Islet of Langerhans (tissue), 1 donor: Measurements from ENCODE around the gene ABLIM1.
A peak's percentile ranks its signal among the peaks of the same experiment; 100 is the strongest.
"Not testable (repeated sequence)": the region's sequence is repeated elsewhere in the genome, so short reads cannot be mapped to it uniquely, and the experiment has no call there.

Experiments used
- FAIRE-seq: peaks from one replicate; lab custom pipeline; 2011; peaks lifted over from hg19 to GRCh38; lab: Jason Lieb, UNC

ABLIM1 gene

DNA sequence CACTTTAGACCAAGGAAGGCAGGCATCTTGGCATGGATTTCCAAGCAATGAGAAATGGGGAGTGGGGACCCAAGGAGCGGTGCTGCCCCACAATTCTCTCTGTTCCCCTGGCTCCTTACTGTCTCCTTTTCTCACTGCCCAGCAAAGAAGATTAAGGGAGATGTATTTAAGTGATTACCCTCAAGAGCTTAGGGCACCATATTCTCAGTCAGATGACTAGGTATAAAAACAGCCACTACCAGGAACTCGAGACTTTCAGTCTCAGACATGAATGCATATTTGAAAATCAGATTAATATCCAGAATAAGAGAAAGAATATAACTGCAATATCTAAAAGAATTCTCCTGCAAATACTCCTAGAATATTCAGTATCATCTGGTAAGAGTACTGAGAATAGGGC is at the start of gene ABLIM1:
TSS of gene ABLIM1 (minus strand) at position 101 of the 400 bp plus-strand sequence. CDS start at position 26, 75 bp downstream.
- no peak for FAIRE-seq

DNA sequence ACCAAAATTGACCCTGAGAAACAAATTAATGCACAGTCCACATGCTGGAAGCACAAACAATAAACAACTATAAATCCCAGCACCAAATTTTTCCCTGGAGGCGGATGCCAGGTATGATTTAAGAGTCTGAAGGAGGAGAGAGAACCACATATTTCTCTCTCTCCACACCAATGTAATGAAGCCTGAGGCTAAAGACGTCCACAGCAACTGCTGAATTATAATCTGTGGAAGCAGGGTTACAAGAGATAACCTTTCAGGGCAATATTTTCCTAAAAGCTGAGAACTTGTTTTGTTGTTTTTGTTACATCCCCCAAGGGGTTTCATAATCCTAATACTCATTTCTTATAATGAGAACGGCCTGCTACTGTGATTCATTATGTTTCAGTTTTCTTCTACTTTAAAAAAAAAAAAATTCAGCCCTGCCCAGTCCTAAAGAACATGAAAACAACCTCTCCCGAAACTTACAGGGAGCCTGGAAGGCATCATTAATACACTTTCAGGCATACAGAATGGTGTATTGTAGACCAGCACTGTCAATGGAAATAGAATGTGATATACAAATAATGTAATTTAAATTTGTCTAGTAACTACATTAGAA is 48.5 kb upstream of the ABLIM1 start:
- no peak for FAIRE-seq

GRCh38 chr10:114704679-114705078 is 46.6 kb upstream of the ABLIM1 start:
- no peak for FAIRE-seq

GRCh38 chr10:114703377-114704107 is 45.5 kb upstream of the ABLIM1 start:
- peak; percentile 86 for FAIRE-seq

DNA sequence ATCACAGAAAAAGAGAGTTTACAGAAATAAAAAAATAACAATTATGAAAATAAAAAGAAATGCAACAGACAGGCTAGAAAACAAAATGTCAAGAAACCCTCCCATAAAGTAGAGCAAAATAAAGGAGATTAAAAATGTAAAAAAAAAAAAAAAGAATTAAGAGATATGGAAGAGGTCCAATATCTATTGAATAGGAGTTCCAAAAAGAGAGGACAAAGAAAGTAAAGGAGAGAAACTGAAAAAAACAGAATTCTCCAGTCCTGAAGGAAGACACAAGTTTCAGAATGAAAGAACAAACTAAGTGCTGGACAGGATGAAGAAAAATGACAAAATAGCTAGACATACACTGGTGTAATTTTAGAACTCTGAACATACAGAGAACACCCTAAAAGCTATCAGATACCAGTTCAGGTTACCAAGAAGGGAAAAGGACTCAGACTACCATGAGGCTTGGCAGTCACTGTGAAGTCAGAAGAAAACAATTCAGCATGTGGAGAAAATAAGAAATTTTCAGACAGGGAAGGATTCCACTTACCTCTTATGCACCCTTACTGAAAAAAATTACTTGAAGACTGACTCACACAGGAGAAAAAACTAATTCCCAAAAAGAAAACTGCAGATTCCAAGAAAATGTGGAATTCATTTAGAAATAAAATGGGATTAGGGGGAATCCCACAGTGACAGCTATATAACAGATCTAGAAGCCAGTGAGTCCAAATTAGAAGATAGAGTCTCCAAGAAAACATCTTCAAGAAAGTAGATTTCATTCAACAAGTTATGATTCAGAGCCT is 40.4 kb upstream of the ABLIM1 start:
- FAIRE-seq: peak; percentile 85

GRCh38 chr10:114697061-114697598 is 39.1 kb upstream of the ABLIM1 start:
- no peak for FAIRE-seq

DNA sequence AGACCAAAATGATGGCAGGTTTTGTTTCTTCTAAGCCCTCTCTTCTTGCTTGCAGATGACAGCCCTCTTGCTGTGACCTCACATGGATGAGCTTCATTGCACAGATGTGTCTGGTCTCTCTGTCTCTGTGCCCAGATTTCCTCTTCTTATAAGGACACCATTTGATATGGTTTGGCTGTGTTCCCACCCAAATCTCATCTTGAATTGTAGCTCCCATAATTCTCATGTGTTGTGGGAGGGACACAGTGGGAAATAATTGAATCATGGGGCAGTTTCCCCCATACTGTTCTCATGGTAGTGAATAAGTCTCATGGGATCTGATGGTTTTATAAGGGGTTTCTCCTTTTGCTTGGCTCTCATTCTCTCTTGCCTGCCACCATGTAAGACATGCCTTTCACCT is 38.2 kb upstream of the ABLIM1 start:
- FAIRE-seq: not testable (repeated sequence)

GRCh38 chr10:114694752-114695151 is 36.7 kb upstream of the ABLIM1 start:
- FAIRE-seq: peak; percentile 90

- no peak for FAIRE-seq
These were observed 36.0 kb upstream of the ABLIM1 start for GRCh38 chr10:114694062-114694461.

DNA sequence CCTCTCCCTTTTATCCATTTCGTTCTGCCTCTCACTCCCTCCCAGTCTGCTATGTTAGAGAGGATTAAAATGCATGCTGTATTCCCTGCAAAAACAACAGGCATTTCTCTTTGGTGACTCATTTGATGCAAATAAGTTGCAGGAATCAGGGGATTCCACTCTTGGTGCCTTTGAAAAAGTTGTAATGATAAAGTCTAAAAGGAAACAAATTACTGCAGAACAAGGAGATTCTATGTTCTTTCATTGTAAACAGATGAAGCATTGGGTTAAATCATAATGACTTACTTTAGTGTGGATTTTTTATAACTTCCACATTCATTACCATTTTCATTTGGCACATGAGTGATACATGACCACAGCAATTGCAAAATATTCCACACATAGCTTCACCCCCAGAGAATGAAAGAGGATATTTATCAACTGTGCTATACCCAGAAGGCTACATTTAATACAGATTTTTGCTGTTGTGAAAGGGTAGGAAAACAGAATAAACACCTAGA is 33.4 kb upstream of the ABLIM1 start:
- no peak for FAIRE-seq

- no peak for FAIRE-seq
These were observed 30.7 kb upstream of the ABLIM1 start for GRCh38 chr10:114688786-114689185.

- peak; percentile 95 for FAIRE-seq
These were observed 29.4 kb upstream of the ABLIM1 start for GRCh38 chr10:114687459-114687858.

GRCh38 chr10:114686013-114686412 is 27.9 kb upstream of the ABLIM1 start:
- FAIRE-seq: no peak

DNA sequence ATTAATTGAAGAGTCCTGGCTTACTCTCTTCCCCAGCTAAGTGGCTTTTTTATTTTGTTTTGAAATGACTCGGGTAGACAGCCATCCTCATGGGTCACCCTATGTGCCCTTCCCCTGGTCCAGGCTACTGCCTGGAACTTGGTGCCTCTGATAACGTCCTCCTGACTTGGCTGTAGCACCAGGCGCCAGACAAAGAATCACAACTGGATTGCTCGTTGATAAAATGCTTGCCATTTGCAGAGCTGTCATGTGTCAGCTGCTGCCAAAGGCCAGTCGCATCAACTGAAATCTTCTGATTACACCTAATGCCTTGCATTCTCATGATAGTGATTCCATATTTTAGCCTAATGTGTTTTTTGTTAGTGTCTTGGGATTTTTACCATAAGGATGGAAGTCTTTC is 27.4 kb upstream of the ABLIM1 start:
- FAIRE-seq: no peak

DNA sequence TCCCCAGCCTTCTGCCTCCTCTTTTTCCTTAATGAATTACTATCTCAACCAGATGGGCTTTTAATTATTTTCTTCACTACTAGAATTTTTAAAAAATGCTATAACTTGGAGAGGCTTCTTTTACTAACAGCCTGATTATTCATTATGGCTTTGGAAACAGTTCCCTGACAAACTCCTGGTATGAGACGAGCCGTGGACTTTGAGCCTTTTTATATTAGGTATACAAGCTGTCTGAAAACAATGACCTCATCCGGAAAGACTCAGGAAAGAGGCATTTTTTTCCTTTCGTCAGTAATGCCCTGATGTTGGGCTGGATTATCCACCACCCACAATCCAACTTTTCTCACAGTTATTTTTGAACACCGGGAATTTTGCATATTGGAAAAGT is 26.7 kb upstream of the ABLIM1 start:
- FAIRE-seq: peak; percentile 97

GRCh38 chr10:114684084-114684821 is 26.2 kb upstream of the ABLIM1 start:
- no peak for FAIRE-seq

DNA sequence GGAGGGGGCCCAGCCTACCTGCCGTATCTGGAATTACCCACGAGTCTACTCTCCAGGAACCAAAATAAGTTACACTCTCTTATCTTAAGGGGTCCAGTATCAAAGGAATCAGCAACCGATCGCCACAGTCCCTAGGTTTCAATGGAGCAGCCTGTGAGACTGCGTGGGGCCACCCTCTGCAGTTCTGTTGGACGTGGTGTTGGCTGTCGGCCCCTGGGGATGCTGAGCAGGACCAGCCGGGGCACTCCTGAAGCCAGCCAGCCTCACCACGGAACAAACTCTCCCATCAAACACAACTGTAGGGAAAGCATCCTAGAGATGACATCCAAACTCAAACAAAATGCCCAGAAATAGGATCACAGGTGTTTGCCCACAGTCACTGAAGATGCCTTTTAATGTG is 25.5 kb upstream of the ABLIM1 start:
- no peak for FAIRE-seq

DNA sequence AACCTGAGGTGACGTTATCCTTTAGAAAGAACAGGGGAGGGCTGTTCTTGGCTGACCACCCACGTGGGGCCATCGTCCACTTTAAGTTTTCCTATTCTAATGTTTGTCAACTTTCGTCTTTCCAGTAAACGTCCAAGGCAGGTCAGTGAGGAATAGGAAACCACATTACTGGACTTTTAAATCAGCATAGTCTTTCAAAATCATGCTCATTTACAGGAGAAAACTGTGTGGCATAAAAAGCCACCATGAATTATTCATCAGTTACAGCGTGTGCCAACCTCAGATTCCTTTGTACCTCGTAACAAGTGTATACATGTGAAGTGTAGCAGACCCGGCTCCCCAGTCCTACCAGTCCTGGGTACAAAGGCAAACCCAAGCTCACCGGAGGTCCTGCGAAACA is 25.1 kb upstream of the ABLIM1 start:
- no peak for FAIRE-seq

DNA sequence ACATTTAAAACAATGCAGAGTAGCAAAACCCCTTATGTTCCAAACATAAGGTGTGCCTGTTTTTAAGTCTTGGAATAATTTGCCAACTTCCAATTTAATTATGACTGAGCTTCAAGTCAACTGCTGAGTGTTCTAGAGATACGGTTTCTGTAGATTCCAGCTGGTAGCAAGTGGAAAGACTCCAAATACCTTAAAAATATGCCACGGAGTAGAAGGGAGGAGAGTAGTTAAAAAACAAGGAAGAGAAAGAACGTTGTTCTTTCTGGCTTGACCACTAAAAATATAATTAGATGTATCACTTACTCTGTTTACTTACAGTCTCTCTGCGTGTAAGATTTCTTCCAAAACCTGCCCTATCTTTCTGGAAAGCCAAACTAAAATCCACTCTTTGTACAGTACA is 24.5 kb upstream of the ABLIM1 start:
- no peak for FAIRE-seq

- FAIRE-seq: no peak
These were observed 24.0 kb upstream of the ABLIM1 start for GRCh38 chr10:114682121-114682520.

GRCh38 chr10:114681542-114681941 is 23.5 kb upstream of the ABLIM1 start:
- peak; percentile 45 for FAIRE-seq

DNA sequence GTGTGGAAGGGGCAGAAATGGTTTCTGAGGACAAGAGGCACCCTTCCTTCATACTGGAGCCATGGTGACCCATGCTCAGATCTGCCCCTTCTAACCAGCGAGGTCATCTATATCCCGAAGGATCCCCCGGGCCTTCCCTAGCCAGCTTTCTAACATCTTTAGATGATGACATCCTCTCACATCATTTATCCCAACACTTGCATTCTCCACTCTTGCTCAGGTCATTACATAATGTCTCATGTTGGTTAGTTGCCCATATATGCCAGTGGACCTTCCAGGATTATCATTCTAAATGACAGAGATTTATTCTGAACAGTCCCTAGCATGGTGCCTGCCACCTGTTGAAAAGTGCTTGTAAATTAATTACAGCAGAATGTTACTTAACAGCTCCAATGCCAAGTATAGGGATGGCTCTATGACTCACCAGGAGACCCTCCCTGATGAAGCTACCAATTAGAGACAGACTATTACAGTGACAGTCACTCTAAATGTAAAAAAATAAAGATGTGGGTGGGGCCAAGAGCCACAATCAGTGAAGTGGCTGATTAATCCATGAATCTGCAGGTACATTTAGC is 22.6 kb upstream of the ABLIM1 start:
- FAIRE-seq: no peak
